Kidney (tissue), 14 donors: ENCODE measurements around the gene NFIA. TPM values are rescaled to one million over a fixed set of nuclear protein-coding genes. Genes with fewer than 3 reads are reported as not detected.

Experiments
- DNase-seq, 5 donors: peaks; one replicate each; pipeline ENCODE4 v3.0.0-alpha.2; 2013 to 2020
- FAIRE-seq: peaks from 2 replicates; lab custom pipeline; 2012; peaks lifted over from hg19 to GRCh38; lab: Jason Lieb, UNC
- H3K27ac ChIP-seq, 2 donors: one replicate each; pipeline ENCODE4 v1.7.0; 2013; ENCODE audit warnings: low read depth in 2 of 2, low read length in 2 of 2, inconsistent platforms in 1 of 2
- H3K27me3 ChIP-seq: one replicate; pipeline ENCODE4 v1.7.1; 2013; ENCODE audit warnings: low read length, inconsistent platforms; ENCODE audit not compliant: control insufficient read depth, insufficient read depth
- H3K36me3 ChIP-seq, 3 donors: one replicate each; pipeline versions ENCODE4 v1.7.0 to v1.7.1; 2013; ENCODE audit warnings: low read length in 3 of 3, control low read depth in 1 of 3, inconsistent platforms in 1 of 3; ENCODE audit not compliant: insufficient read depth in 3 of 3, control insufficient read depth in 2 of 3
- H3K4me1 ChIP-seq, 3 donors: one replicate each; pipeline versions ENCODE4 v1.7.0 to v1.7.1; 2013; ENCODE audit warnings: low read length in 3 of 3, inconsistent platforms in 1 of 3, low read depth in 1 of 3; ENCODE audit not compliant: control insufficient read depth in 2 of 3, insufficient read depth in 2 of 3
- H3K4me3 ChIP-seq, 3 donors: one replicate each; pipeline versions ENCODE4 v1.7.0 to v1.8.1; 2013; ENCODE audit warnings: low read length in 3 of 3, control low read depth in 1 of 3, inconsistent platforms in 1 of 3
- H3K9ac ChIP-seq, 3 donors: one replicate each; pipeline versions ENCODE4 v1.7.0 to v1.7.1; 2013; ENCODE audit warnings: low read length in 3 of 3, control low read depth in 1 of 3, inconsistent platforms in 1 of 3
- H3K9me3 ChIP-seq, 3 donors: one replicate each; pipeline versions ENCODE4 v1.7.0 to v1.7.1; 2013; ENCODE audit warnings: low read length in 3 of 3, control low read depth in 1 of 3, inconsistent platforms in 1 of 3; ENCODE audit not compliant: control insufficient read depth in 2 of 3, insufficient read depth in 1 of 3
- intact Hi-C: fragments of 100-400 bp; cut with DNase I; formaldehyde crosslinking; loops from one replicate; pipeline ENCODE4 v1.11.1; 2022
- polyA plus RNA-seq: library from polyadenylated mRNA; stranded (reverse); fragments of 350-450 nt; fragmentation: Illumina TruSeq; extraction: RNeasy Lipid Tissue Mini Kit (QIAGEN cat#74804); gene quantifications from one replicate; pipeline ENCODE4 v1.2.3, GENCODE V29; 2014; ENCODE audit warnings: low read depth, low replicate concordance; ENCODE audit not compliant: insufficient read depth
- total RNA-seq: library from RNA; stranded (reverse); fragmentation: NEBNext Ultra II Directional; extraction: Animal tissue kit (Norgen Biotek cat#: 25700); gene quantifications from one replicate; pipeline ENCODE4 v1.2.1, GENCODE V29; 2021
- TF ChIP-seq, protein P1 (sequence below): IDR thresholded peaks from 3 replicates; pipeline ENCODE4 v1.5.1; 2012; ENCODE audit warnings: mild to moderate bottlenecking, moderate library complexity, borderline replicate concordance; ENCODE audit not compliant: insufficient read depth; ENCODE audit errors: extremely low read depth
- donor health status: control.
- donor health status: control.
- donor health status: control.
- donor health status: control.
- donor health status: control.
- donor health status: DM: yes; HTN: yes; CAD: no.
- donor health status: Normal renal cell carcinoma (clear cell type).

The NFIA gene
- total and polyA plus RNA-seq, 2 donors from 2014 or later, result 4.8 to 87.5 TPM

DNA sequence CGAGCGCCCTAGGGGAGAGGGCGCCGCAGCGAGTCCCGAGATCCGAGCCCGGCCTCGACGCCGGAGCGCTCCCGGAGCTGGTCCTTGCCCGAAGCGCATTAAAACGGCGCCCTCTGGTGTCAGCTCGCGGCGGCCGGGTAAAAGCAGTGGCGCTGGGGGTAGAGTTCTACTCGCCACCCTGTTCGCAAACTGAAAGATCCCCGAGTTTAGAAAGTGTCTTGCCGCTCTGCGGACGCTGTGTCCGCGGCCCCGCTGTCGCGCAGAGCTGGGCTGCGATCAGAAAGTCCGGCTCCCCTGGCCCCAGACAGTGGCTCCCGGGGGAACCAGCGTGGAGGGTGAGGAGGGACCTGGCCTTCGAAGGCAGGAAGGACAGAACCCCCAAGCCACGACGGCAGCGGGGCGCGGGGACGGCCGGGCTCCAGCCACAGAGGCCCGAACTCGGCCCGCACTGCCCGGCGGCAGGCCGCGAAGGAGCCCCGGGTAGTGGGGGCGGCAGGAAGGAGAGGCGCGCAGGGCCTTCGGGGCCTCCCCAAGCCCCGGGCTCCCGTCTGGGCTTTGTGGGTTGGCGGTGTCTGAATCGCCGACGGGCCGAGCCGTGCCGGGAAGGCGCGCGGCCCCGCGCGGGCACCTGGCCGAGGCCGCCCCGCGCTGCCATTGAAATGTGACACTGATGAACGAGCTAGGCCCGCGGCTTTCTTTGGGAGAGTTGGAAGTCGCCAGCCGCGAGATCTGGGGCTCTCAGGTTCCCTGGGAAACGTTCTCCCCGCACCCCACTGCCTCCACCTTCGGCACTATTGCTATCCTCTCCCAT, 39.1 kb upstream of the NFIA start:
- FAIRE-seq (no peak), DNase-seq (peak; percentile 85 to 95 (median 89))
- Histone ChIP-seq H3K27ac (peak overlapping the region in 1 of 2 donors; percentile 53), H3K36me3 (no peaks in the 10 kb centered on the region), H3K9me3 (no peaks in the 10 kb centered on the region), H3K27me3 (peaks cover 2% of the 10 kb centered on the region), H3K9ac (peak overlapping the region in 1 of 3 donors; percentile 55), H3K4me3 (peak overlapping the region; percentile 38 to 57 (median 39)), H3K4me1 (no peaks in the 10 kb centered on the region)
- TF ChIP-seq, protein P1, sequence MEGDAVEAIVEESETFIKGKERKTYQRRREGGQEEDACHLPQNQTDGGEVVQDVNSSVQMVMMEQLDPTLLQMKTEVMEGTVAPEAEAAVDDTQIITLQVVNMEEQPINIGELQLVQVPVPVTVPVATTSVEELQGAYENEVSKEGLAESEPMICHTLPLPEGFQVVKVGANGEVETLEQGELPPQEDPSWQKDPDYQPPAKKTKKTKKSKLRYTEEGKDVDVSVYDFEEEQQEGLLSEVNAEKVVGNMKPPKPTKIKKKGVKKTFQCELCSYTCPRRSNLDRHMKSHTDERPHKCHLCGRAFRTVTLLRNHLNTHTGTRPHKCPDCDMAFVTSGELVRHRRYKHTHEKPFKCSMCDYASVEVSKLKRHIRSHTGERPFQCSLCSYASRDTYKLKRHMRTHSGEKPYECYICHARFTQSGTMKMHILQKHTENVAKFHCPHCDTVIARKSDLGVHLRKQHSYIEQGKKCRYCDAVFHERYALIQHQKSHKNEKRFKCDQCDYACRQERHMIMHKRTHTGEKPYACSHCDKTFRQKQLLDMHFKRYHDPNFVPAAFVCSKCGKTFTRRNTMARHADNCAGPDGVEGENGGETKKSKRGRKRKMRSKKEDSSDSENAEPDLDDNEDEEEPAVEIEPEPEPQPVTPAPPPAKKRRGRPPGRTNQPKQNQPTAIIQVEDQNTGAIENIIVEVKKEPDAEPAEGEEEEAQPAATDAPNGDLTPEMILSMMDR, result peak; percentile 85
- intact Hi-C loops, result no loop called here

DNA sequence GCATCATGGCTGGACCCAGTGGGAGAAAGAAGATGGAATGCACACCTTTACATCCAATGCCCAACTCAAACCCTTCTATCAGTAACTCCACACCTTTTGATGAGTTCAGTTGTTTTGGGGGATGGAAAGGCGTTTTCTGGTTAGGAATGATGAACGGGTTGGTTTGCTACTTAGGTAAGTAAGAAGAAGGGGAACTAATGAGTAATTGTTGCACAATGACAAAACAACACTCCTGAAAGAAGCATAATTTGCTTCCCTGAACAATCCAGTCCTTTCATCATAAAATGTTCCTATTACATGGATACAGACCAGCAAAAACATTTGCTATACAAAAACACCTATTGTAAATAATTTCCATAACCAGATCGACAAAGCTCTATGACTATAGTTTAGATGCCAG, 35.9 kb upstream of the NFIA start:
- H3K4me1 ChIP-seq, result peaks cover 0 to 8% (median 3%) of the 10 kb centered on the region in 3 donors
- H3K9ac ChIP-seq, result no peak overlapping the region
- TF ChIP-seq, protein P1, result no peak
- no peak overlapping the region for H3K4me3 ChIP-seq
- H3K9me3 ChIP-seq, result no peaks in the 10 kb centered on the region
- H3K27me3 ChIP-seq, result peaks cover 5% of the 10 kb centered on the region
- H3K36me3 ChIP-seq, result no peaks in the 10 kb centered on the region
- no peak for DNase-seq
- intact Hi-C loops, result loop anchor here (5.0 kb wide), 1 partner anchor 416 kb away; no protein-coding TSS in a partner anchor
- no peak for FAIRE-seq
- no peak overlapping the region for H3K27ac ChIP-seq

GRCh38 chr1:61047061-61047460, 35.3 kb upstream of the NFIA start:
- intact Hi-C loops, result loop anchor here (5.0 kb wide), 1 partner anchor 415 kb away; no protein-coding TSS in a partner anchor
- peaks cover 7% of the 10 kb centered on the region for H3K27me3 ChIP-seq
- DNase-seq, result no peak
- peaks cover 0 to 11% (median 3%) of the 10 kb centered on the region in 3 donors for H3K4me1 ChIP-seq
- no peaks in the 10 kb centered on the region for H3K9me3 ChIP-seq
- TF ChIP-seq, protein P1, result no peak
- FAIRE-seq, result no peak
- no peak overlapping the region for H3K9ac ChIP-seq
- no peaks in the 10 kb centered on the region for H3K36me3 ChIP-seq
- H3K4me3 ChIP-seq, result no peak overlapping the region
- no peak overlapping the region for H3K27ac ChIP-seq
